ENCODE data around the gene APBB2.
A peak's percentile ranks its signal among the peaks of the same experiment; 100 is the strongest.

The APBB2 gene

DNA sequence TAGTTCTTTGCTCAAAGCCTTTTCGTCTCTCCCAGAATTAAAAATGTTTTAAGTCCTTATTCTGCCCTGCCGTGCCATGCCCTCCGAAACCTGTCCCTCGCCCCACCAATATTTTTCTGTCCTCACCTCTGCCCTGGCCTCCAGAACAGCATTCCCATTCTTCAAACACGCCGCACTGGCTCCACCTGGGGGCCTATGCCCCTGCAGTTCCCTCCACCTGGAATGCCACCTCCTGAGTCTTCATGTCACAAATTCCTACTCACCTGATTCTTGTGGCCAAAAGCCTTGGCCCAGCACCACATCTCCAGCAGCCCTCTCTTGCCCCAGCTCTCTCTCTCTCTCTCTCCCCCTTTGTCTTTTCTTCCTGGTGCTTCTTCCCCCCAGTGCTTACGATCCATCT, 91.6 kb downstream of the APBB2 start:
- H3K4ac ChIP-seq (ENCODE audit: low read depth, low read length), result peak overlapping the region; percentile 9
- H2BK12ac ChIP-seq (ENCODE audit: low read length), result peak overlapping the region; percentile 69
- H3K14ac ChIP-seq (ENCODE audit: low read length), result peak overlapping the region; percentile 25
- peaks cover 7 to 11% of the 10 kb centered on the region in 2 experiments for H3K4me1 ChIP-seq (ENCODE audit: control insufficient read depth in 1 of 2, insufficient read depth in 2 of 2, low read length in 2 of 2)
- peak overlapping the region; percentile 83 for H2BK5ac ChIP-seq (ENCODE audit: low read depth, low read length, poor library complexity)
- no peak overlapping the region for H3K4me2 ChIP-seq (ENCODE audit: low read length)
- peak overlapping the region; percentile 57 for H4K8ac ChIP-seq (ENCODE audit: low read depth, low read length)
- no CpG with 5 or more reads among the region's 7 CpGs for WGBS (ENCODE audit: extremely low coverage, insufficient coverage, insufficient read length)
- DNase-seq, result no peak
- peaks cover 3% of the 10 kb centered on the region for H3K79me2 ChIP-seq (ENCODE audit: control insufficient read depth, insufficient read depth, low read length, poor library complexity)
- H3K23ac ChIP-seq (ENCODE audit: low read length), result no peak overlapping the region
- H2BK120ac ChIP-seq (ENCODE audit: insufficient read depth, low read length, poor library complexity), result peak overlapping the region; percentile 46
- no peak overlapping the region for H3K9ac ChIP-seq (ENCODE audit: low read length)
- H4K12ac ChIP-seq (ENCODE audit: low read depth, low read length), result no peak overlapping the region
- peak overlapping the region; percentile 56 for H3K18ac ChIP-seq (ENCODE audit: low read length)
- H2AFZ ChIP-seq (ENCODE audit: insufficient read depth, low read length, poor library complexity), result no peak overlapping the region
- H3K79me1 ChIP-seq (ENCODE audit: low read length), result peaks cover 14% of the 10 kb centered on the region
- peaks cover 0 to 3% of the 10 kb centered on the region in 2 experiments for H3K36me3 ChIP-seq (ENCODE audit: control insufficient read depth in 1 of 2, insufficient read depth in 2 of 2, low read length in 2 of 2)
- H4K91ac ChIP-seq (ENCODE audit: low read depth, low read length), result peak overlapping the region; percentile 5
- no peaks in the 10 kb centered on the region for H3K27me3 ChIP-seq (ENCODE audit: insufficient read depth, low read length)
- H2AK5ac ChIP-seq (ENCODE audit: low read length), result peak overlapping the region; percentile 9
- H3K4me3 ChIP-seq (ENCODE audit: low read depth, low read length), result no peak overlapping the region
- H3K27ac ChIP-seq (ENCODE audit: low read depth, low read length), result no peak overlapping the region
- H3K9me3 ChIP-seq (ENCODE audit: insufficient read depth, low read depth, low read length), result no peaks in the 10 kb centered on the region

DNA sequence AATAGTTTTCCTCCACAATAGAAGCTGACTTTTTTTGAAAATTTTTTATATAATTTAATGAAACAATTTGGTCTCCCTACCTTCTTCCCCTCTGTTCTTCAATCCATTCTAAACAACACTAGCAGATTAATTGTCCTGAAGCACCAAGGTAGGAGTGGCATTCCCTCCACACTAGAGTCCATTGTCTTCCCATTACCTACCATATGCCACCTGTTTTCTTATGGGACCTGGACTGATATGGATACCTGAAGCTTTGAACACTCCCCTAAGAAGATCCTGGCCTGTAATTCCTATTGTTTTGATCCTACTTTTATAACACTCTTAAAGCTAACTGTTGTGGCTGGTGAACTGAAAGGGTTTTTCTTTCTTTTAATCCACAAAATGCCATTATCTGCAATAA, 92.0 kb downstream of the APBB2 start:
- Histone ChIP-seq H2AK5ac (ENCODE audit: low read length) (no peak overlapping the region), H3K27ac (ENCODE audit: low read depth, low read length) (no peak overlapping the region), H3K4me2 (ENCODE audit: low read length) (no peak overlapping the region), H3K4me1 (ENCODE audit: control insufficient read depth in 1 of 2, insufficient read depth in 2 of 2, low read length in 2 of 2) (peaks cover 7 to 11% of the 10 kb centered on the region in 2 experiments), H2BK5ac (ENCODE audit: low read depth, low read length, poor library complexity) (no peak overlapping the region), H3K18ac (ENCODE audit: low read length) (no peak overlapping the region), H3K4ac (ENCODE audit: low read depth, low read length) (no peak overlapping the region), H4K8ac (ENCODE audit: low read depth, low read length) (no peak overlapping the region), H2AFZ (ENCODE audit: insufficient read depth, low read length, poor library complexity) (no peak overlapping the region), H2BK120ac (ENCODE audit: insufficient read depth, low read length, poor library complexity) (no peak overlapping the region), H3K4me3 (ENCODE audit: low read depth, low read length) (no peak overlapping the region), H3K9me3 (ENCODE audit: insufficient read depth, low read depth, low read length) (no peaks in the 10 kb centered on the region), H4K12ac (ENCODE audit: low read depth, low read length) (no peak overlapping the region), H2BK12ac (ENCODE audit: low read length) (no peak overlapping the region), H3K36me3 (ENCODE audit: control insufficient read depth in 1 of 2, insufficient read depth in 2 of 2, low read length in 2 of 2) (peaks cover 0 to 3% of the 10 kb centered on the region in 2 experiments), H3K79me1 (ENCODE audit: low read length) (peaks cover 14% of the 10 kb centered on the region), H3K9ac (ENCODE audit: low read length) (no peak overlapping the region), H3K79me2 (ENCODE audit: control insufficient read depth, insufficient read depth, low read length, poor library complexity) (peaks cover 3% of the 10 kb centered on the region), H3K14ac (ENCODE audit: low read length) (no peak overlapping the region), H4K91ac (ENCODE audit: low read depth, low read length) (no peak overlapping the region), H3K27me3 (ENCODE audit: insufficient read depth, low read length) (no peaks in the 10 kb centered on the region), H3K23ac (ENCODE audit: low read length) (no peak overlapping the region)
- DNase-seq, result no peak

GRCh38 chr4:41121906-41122305, 92.4 kb downstream of the APBB2 start:
- H3K4me2 ChIP-seq (ENCODE audit: low read length), result no peak overlapping the region
- H3K23ac ChIP-seq (ENCODE audit: low read length), result no peak overlapping the region
- H3K14ac ChIP-seq (ENCODE audit: low read length), result no peak overlapping the region
- H4K12ac ChIP-seq (ENCODE audit: low read depth, low read length), result no peak overlapping the region
- H3K79me2 ChIP-seq (ENCODE audit: control insufficient read depth, insufficient read depth, low read length, poor library complexity), result peaks cover 3% of the 10 kb centered on the region
- no peak overlapping the region for H3K4me3 ChIP-seq (ENCODE audit: low read depth, low read length)
- peaks cover 0 to 3% of the 10 kb centered on the region in 2 experiments for H3K36me3 ChIP-seq (ENCODE audit: control insufficient read depth in 1 of 2, insufficient read depth in 2 of 2, low read length in 2 of 2)
- DNase-seq, result no peak
- H2BK120ac ChIP-seq (ENCODE audit: insufficient read depth, low read length, poor library complexity), result no peak overlapping the region
- H3K9me3 ChIP-seq (ENCODE audit: insufficient read depth, low read depth, low read length), result no peaks in the 10 kb centered on the region
- no peak overlapping the region for H3K27ac ChIP-seq (ENCODE audit: low read depth, low read length)
- H4K8ac ChIP-seq (ENCODE audit: low read depth, low read length), result no peak overlapping the region
- no CpG with 5 or more reads among the region's 2 CpGs for WGBS (ENCODE audit: extremely low coverage, insufficient coverage, insufficient read length)
- H3K4me1 ChIP-seq (ENCODE audit: control insufficient read depth in 1 of 2, insufficient read depth in 2 of 2, low read length in 2 of 2), result peaks cover 7 to 11% of the 10 kb centered on the region in 2 experiments
- H3K79me1 ChIP-seq (ENCODE audit: low read length), result peaks cover 14% of the 10 kb centered on the region
- H3K9ac ChIP-seq (ENCODE audit: low read length), result no peak overlapping the region
- H2AK5ac ChIP-seq (ENCODE audit: low read length), result no peak overlapping the region
- no peaks in the 10 kb centered on the region for H3K27me3 ChIP-seq (ENCODE audit: insufficient read depth, low read length)
- no peak overlapping the region for H3K4ac ChIP-seq (ENCODE audit: low read depth, low read length)
- H3K18ac ChIP-seq (ENCODE audit: low read length), result no peak overlapping the region
- H2BK5ac ChIP-seq (ENCODE audit: low read depth, low read length, poor library complexity), result no peak overlapping the region
- no peak overlapping the region for H2BK12ac ChIP-seq (ENCODE audit: low read length)
- no peak overlapping the region for H2AFZ ChIP-seq (ENCODE audit: insufficient read depth, low read length, poor library complexity)
- no peak overlapping the region for H4K91ac ChIP-seq (ENCODE audit: low read depth, low read length)

GRCh38 chr4:41120297-41121217, 93.8 kb downstream of the APBB2 start:
- no peak overlapping the region for H3K4me3 ChIP-seq (ENCODE audit: low read depth, low read length)
- H3K4me1 ChIP-seq (ENCODE audit: control insufficient read depth in 1 of 2, insufficient read depth in 2 of 2, low read length in 2 of 2), result peaks cover 7% of the 10 kb centered on the region in 2 experiments
- H3K4ac ChIP-seq (ENCODE audit: low read depth, low read length), result no peak overlapping the region
- WGBS (ENCODE audit: extremely low coverage, insufficient coverage, insufficient read length), result no CpG with 5 or more reads among the region's 12 CpGs
- no peaks in the 10 kb centered on the region for H3K9me3 ChIP-seq (ENCODE audit: insufficient read depth, low read depth, low read length)
- peaks cover 0 to 5% of the 10 kb centered on the region in 2 experiments for H3K36me3 ChIP-seq (ENCODE audit: control insufficient read depth in 1 of 2, insufficient read depth in 2 of 2, low read length in 2 of 2)
- peaks cover 10% of the 10 kb centered on the region for H3K79me1 ChIP-seq (ENCODE audit: low read length)
- H3K23ac ChIP-seq (ENCODE audit: low read length), result no peak overlapping the region
- no peak overlapping the region for H2AK5ac ChIP-seq (ENCODE audit: low read length)
- no peak overlapping the region for H3K27ac ChIP-seq (ENCODE audit: low read depth, low read length)
- H3K9ac ChIP-seq (ENCODE audit: low read length), result no peak overlapping the region
- DNase-seq, result no peak
- H2BK120ac ChIP-seq (ENCODE audit: insufficient read depth, low read length, poor library complexity), result no peak overlapping the region
- no peaks in the 10 kb centered on the region for H3K27me3 ChIP-seq (ENCODE audit: insufficient read depth, low read length)
- H4K12ac ChIP-seq (ENCODE audit: low read depth, low read length), result no peak overlapping the region
- H3K4me2 ChIP-seq (ENCODE audit: low read length), result no peak overlapping the region
- no peak overlapping the region for H2AFZ ChIP-seq (ENCODE audit: insufficient read depth, low read length, poor library complexity)
- H2BK5ac ChIP-seq (ENCODE audit: low read depth, low read length, poor library complexity), result peak overlapping the region; percentile 49
- no peak overlapping the region for H3K14ac ChIP-seq (ENCODE audit: low read length)
- no peak overlapping the region for H3K18ac ChIP-seq (ENCODE audit: low read length)
- no peak overlapping the region for H4K91ac ChIP-seq (ENCODE audit: low read depth, low read length)
- no peak overlapping the region for H4K8ac ChIP-seq (ENCODE audit: low read depth, low read length)
- H3K79me2 ChIP-seq (ENCODE audit: control insufficient read depth, insufficient read depth, low read length, poor library complexity), result peaks cover 3% of the 10 kb centered on the region
- peak overlapping the region; percentile 53 for H2BK12ac ChIP-seq (ENCODE audit: low read length)
